ENCODE measurements around the gene TCTN1. TPM values are rescaled to one million over a fixed set of nuclear protein-coding genes. Genes with fewer than 3 reads are reported as not detected.

TCTN1 gene
- total and polyA plus RNA-seq, 2 of the 8 experiments (the other 6 are each of a cell fraction or from before 2014, with no cell fraction given), result 14.7 to 16.4 TPM

DNA sequence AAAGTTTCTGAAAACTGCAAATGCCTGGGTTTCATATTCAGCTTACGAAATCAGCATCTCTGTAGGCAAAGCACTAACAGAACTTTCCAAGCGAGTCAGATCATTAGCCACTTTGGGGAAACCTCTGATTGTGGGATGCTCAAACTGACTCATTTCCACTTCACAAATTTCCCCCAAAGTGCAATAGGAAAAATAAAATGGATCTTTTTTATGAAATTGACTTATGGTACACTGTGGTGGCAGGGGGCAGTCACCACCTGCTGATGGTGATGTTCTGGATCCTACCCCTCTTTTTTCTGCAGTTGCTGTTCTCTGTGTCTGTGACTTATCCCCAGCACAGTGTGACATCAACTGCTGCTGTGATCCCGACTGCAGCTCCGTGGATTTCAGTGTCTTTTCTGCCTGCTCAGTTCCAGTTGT, 5.6 kb downstream of the TCTN1 start:
- Histone ChIP-seq H2BK12ac (ENCODE audit: low read depth, low read length) (no peak overlapping the region), H3K23ac (ENCODE audit: insufficient read length) (no peak overlapping the region), H4K20me1 (replicated peaks in 1 of 2; ENCODE audit: control insufficient read depth in 1 of 2, insufficient read depth in 2 of 2, low read length in 2 of 2) (no peaks in the 10 kb centered on the region), H3K79me2 (ENCODE audit: control insufficient read depth in 1 of 2, insufficient read depth in 2 of 2, low read length in 2 of 2) (no peaks in the 10 kb centered on the region), H3K4me1 (replicated peaks in 1 of 4; ENCODE audit: control insufficient read depth in 3 of 4, insufficient read depth in 4 of 4, low read length in 3 of 4) (no peaks in the 10 kb centered on the region), H3K9ac (replicated peaks in 1 of 4; ENCODE audit: extremely low read depth in 1 of 4, low read depth in 3 of 4, low read length in 3 of 4) (no peak overlapping the region), H2AFZ (ENCODE audit: low read length) (no peak overlapping the region), H3K9me3 (ENCODE audit: insufficient read depth in 2 of 2, low read depth in 1 of 2, low read length in 1 of 2) (no peaks in the 10 kb centered on the region), H4K5ac (ENCODE audit: insufficient read length, low read depth, low read length) (no peak overlapping the region), H2BK15ac (ENCODE audit: low read length) (no peak overlapping the region), H2BK120ac (replicated peaks; ENCODE audit: low read depth, low read length) (no peak overlapping the region), H3K36me3 (ENCODE audit: control insufficient read depth in 2 of 4, insufficient read depth in 4 of 4, low read length in 3 of 4) (no peaks in the 10 kb centered on the region), H3K23me2 (ENCODE audit: low read depth, low read length) (no peaks in the 10 kb centered on the region), H3K4ac (replicated peaks; ENCODE audit: insufficient read length, low read depth, low read length) (no peak overlapping the region), H3K27ac (ENCODE audit: low read depth, low read length) (no peak overlapping the region), H3K18ac (ENCODE audit: extremely low read depth, low read length) (no peak overlapping the region), H4K8ac (ENCODE audit: extremely low read depth, insufficient read depth, low read length) (no peak overlapping the region), H3K27me3 (replicated peaks in 1 of 4; ENCODE audit: control insufficient read depth in 3 of 4, extremely low read depth in 1 of 4, insufficient read depth in 3 of 4, low read length in 3 of 4) (no peaks in the 10 kb centered on the region), H2BK20ac (ENCODE audit: low read length) (no peak overlapping the region), H3K56ac (replicated peaks; ENCODE audit: insufficient read length, low read depth, low read length) (no peak overlapping the region), H3K14ac (ENCODE audit: insufficient read length) (no peak overlapping the region), H4K91ac (replicated peaks; ENCODE audit: insufficient read length, low read length) (no peak overlapping the region), H2AK5ac (ENCODE audit: low read depth, low read length) (no peak overlapping the region), H2BK5ac (ENCODE audit: low read depth, low read length) (no peak overlapping the region), H3K79me1 (ENCODE audit: low read depth, low read length) (no peaks in the 10 kb centered on the region), H3K4me3 (ENCODE audit: extremely low read depth in 1 of 4, insufficient read depth in 2 of 4, low read depth in 3 of 4, low read length in 4 of 4) (no peak overlapping the region), H3K4me2 (ENCODE audit: insufficient read depth in 1 of 2, low read depth in 2 of 2, low read length in 2 of 2) (no peak overlapping the region)
- POLR2A ChIA-PET (ENCODE audit: partially characterized antibody), result no interaction called here
- DNase-seq (ENCODE audit: low read depth in 1 of 2, low spot score in 2 of 2) (no peak), FAIRE-seq (no peak)
- no peak for TF ChIP-seq TEAD4 (IDR thresholded peaks at IDR 0.05; ENCODE audit: low read depth, low read length)
- no peak for TF ChIP-seq PHF8 (conservative IDR thresholded peaks at IDR 0.05; ENCODE audit: low read depth, low read length)
- TF ChIP-seq GTF2F1 (IDR thresholded peaks at IDR 0.05; ENCODE audit: borderline replicate concordance, low read depth, low read length), result no peak
- TF ChIP-seq RAD21 (IDR thresholded peaks at IDR 0.05 in 1 of 2, conservative IDR thresholded peaks at IDR 0.05 in 1 of 2; ENCODE audit: low read depth in 2 of 2, low read length in 2 of 2), result no peak
- no peak for TF ChIP-seq SP2 (IDR thresholded peaks at IDR 0.05; ENCODE audit: low read length)
- no peak for TF ChIP-seq KDM4A (IDR thresholded peaks at IDR 0.05; ENCODE audit: low read depth, low read length, severe bottlenecking)
- no peak for TF ChIP-seq BRCA1 (IDR thresholded peaks at IDR 0.05; ENCODE audit: low read depth, low read length)
- TF ChIP-seq ZNF274 (IDR thresholded peaks at IDR 0.05; ENCODE audit: borderline replicate concordance, extremely low read depth, low read length), result no peak
- CTCF ChIA-PET (ENCODE audit: partially characterized antibody), result interaction anchor here (0.6 to 1.1 kb wide), 4 partner anchors 44 to 205 kb away, joined by 3 read pairs; no protein-coding TSS in a partner anchor
- WGBS, 2 experiments (ENCODE audit: extremely low coverage in 1 of 2, insufficient coverage in 1 of 2, insufficient read length in 1 of 2, insufficient replicate concordance in 2 of 2, low coverage in 1 of 2, low lambda C conversion rate in 2 of 2, missing lambda C conversion rate in 1 of 2), result 87% methylated on average over 4 of the region's 4 CpGs; no CpG with 5 or more reads in 1 of the 2 experiments

Measured in H1 (cell line).